WERI-Rb-1 (cell line): ENCODE data around the gene CD83.

Source experiments
- DNase-seq: peaks from one replicate; pipeline ENCODE4 v3.0.0-alpha.2; 2020
- H3K27ac ChIP-seq: fragments of 250-450 bp; sonication (Bioruptor Pico); 2 replicates; pipeline ENCODE4 v1.5.1; 2020; ENCODE audit warnings: mild to moderate bottlenecking, moderate library complexity
- H3K27me3 ChIP-seq: fragments of 250-450 bp; sonication (Bioruptor Pico); 2 replicates; pipeline ENCODE4 v1.5.1; 2021; ENCODE audit warnings: mild to moderate bottlenecking, low read depth, moderate library complexity; ENCODE audit not compliant: insufficient read depth, severe bottlenecking
- H3K36me3 ChIP-seq: fragments of 250-450 bp; sonication (Bioruptor Pico); 2 replicates; pipeline ENCODE4 v1.5.1; 2020; ENCODE audit warnings: mild to moderate bottlenecking, moderate library complexity
- H3K4me3 ChIP-seq: 2 replicates; pipeline ENCODE4 v1.5.1; 2011; ENCODE audit warnings: low read depth, mild to moderate bottlenecking, control low read depth, low read length
- H3K9me3 ChIP-seq: fragments of 250-450 bp; sonication (Bioruptor Pico); 2 replicates; pipeline ENCODE4 v1.5.1; 2021; ENCODE audit warnings: mild to moderate bottlenecking, moderate library complexity; ENCODE audit not compliant: severe bottlenecking
- CTCF ChIP-seq: IDR thresholded peaks from 2 replicates; pipeline ENCODE4 v1.5.1; 2011; ENCODE audit warnings: low read depth, mild to moderate bottlenecking, control low read depth, inconsistent platforms, low read length

Gene CD83

GRCh38 chr6:14174226-14174625 is 56.7 kb downstream of the CD83 start:
- DNase-seq, result no peak
- H3K4me3 ChIP-seq, result no peak overlapping the region
- peaks cover 21% of the 10 kb centered on the region for H3K9me3 ChIP-seq
- no peaks in the 10 kb centered on the region for H3K36me3 ChIP-seq
- H3K27ac ChIP-seq, result no peak overlapping the region
- no peak for TF ChIP-seq CTCF
- H3K27me3 ChIP-seq, result no peaks in the 10 kb centered on the region

- Histone ChIP-seq H3K27ac (no peak overlapping the region), H3K27me3 (no peaks in the 10 kb centered on the region), H3K36me3 (no peaks in the 10 kb centered on the region), H3K4me3 (no peak overlapping the region), H3K9me3 (peaks cover 13% of the 10 kb centered on the region)
- no peak for DNase-seq
- TF ChIP-seq CTCF, result no peak
Measured at GRCh38 chr6:14174996-14175395, 57.4 kb downstream of the CD83 start.

- no peaks in the 10 kb centered on the region for H3K27me3 ChIP-seq
- no peak for TF ChIP-seq CTCF
Measured at GRCh38 chr6:14176429-14176828, 58.9 kb downstream of the CD83 start.

GRCh38 chr6:14177413-14178082 is 60.0 kb downstream of the CD83 start:
- TF ChIP-seq CTCF, result no peak
- Histone ChIP-seq H3K27me3 (no peaks in the 10 kb centered on the region), H3K9me3 (peaks cover 3% of the 10 kb centered on the region), H3K27ac (no peak overlapping the region), H3K4me3 (no peak overlapping the region), H3K36me3 (no peaks in the 10 kb centered on the region)
- DNase-seq, result no peak

More at GRCh38 chr6:14176429-14176828, 58.9 kb downstream of the CD83 start:
- peaks cover 5% of the 10 kb centered on the region for H3K9me3 ChIP-seq
- no peaks in the 10 kb centered on the region for H3K36me3 ChIP-seq
- DNase-seq, result no peak
- H3K27ac ChIP-seq, result no peak overlapping the region
- no peak overlapping the region for H3K4me3 ChIP-seq

GRCh38 chr6:14178083-14178445 is 60.5 kb downstream of the CD83 start:
- H3K9me3 ChIP-seq, result no peaks in the 10 kb centered on the region
- H3K27me3 ChIP-seq, result no peaks in the 10 kb centered on the region
- H3K27ac ChIP-seq, result no peak overlapping the region
- no peak for TF ChIP-seq CTCF
- no peak for DNase-seq
- H3K4me3 ChIP-seq, result no peak overlapping the region
- no peaks in the 10 kb centered on the region for H3K36me3 ChIP-seq

- H3K9me3 ChIP-seq, result peaks cover 6% of the 10 kb centered on the region
- no peak for DNase-seq
- TF ChIP-seq CTCF, result no peak
- no peak overlapping the region for H3K27ac ChIP-seq
- H3K4me3 ChIP-seq, result no peak overlapping the region
- H3K36me3 ChIP-seq, result no peaks in the 10 kb centered on the region
- no peaks in the 10 kb centered on the region for H3K27me3 ChIP-seq
Measured at GRCh38 chr6:14180609-14181008, 63.0 kb downstream of the CD83 start.
